WTC11 (cell line): ENCODE results near the gene CLASP1. TPM values are rescaled to one million over a fixed set of nuclear protein-coding genes. Genes with fewer than 3 reads are reported as not detected.

Experiments used
- ATAC-seq: fragments of 200-7000 bp; cut with Tn5 transposase; 2 replicates; pipeline ENCODE4 v1.10.0; 2021; ENCODE audit warnings: mild to moderate bottlenecking, moderate library complexity
- CTCF ChIA-PET: fragments of 300-600 bp; sonication (Branson Sonifier 250); formaldehyde crosslinking; loops from one replicate; lab custom pipeline; 2021; ENCODE audit warnings: antibody characterized with exemption; lab: Charles Lee
- POLR2A ChIA-PET: fragments of 350-600 bp; sonication (Branson Sonifier 250); formaldehyde crosslinking; loops from one replicate; lab custom pipeline; 2021; ENCODE audit warnings: antibody characterized with exemption; lab: Charles Lee
- DNase-seq: peaks from one replicate; pipeline ENCODE4 v3.0.0; 2021; ENCODE audit warnings: low spot score
- H3K27ac Mint-ChIP-seq: 2 replicates; pipeline ENCODE4 v1.8.0; 2021; ENCODE audit warnings: mixed read lengths
- H3K27me3 Mint-ChIP-seq: 2 replicates; pipeline ENCODE4 v1.8.0; 2021; ENCODE audit warnings: low read depth, mild to moderate bottlenecking, moderate library complexity, mixed read lengths
- H3K36me3 Mint-ChIP-seq: 2 replicates; pipeline ENCODE4 v1.8.0; 2021; ENCODE audit warnings: mixed read lengths
- H3K4me1 Mint-ChIP-seq: 2 replicates; pipeline ENCODE4 v1.8.0; 2022; ENCODE audit warnings: mixed read lengths
- H3K4me3 Mint-ChIP-seq: 2 replicates; pipeline ENCODE4 v1.8.0; 2021; ENCODE audit warnings: mild to moderate bottlenecking, moderate library complexity, mixed read lengths
- H3K9me3 Mint-ChIP-seq: 2 replicates; pipeline ENCODE4 v1.8.0; 2021; ENCODE audit warnings: mixed read lengths
- AR ChIP-seq: fragments of 250-450 bp; sonication (Bioruptor Pico); IDR thresholded peaks from 2 replicates; pipeline ENCODE4 v1.9.0; 2021; ENCODE audit warnings: mild to moderate bottlenecking
- ATF3 ChIP-seq: sonication (generic); formaldehyde crosslinking; conservative IDR thresholded peaks from 2 replicates; pipeline ENCODE4 v1.8.1; 2022; ENCODE audit warnings: mild to moderate bottlenecking, missing genetic modification reagents
- CTCF ChIP-seq: fragments of 200-600 bp; IDR thresholded peaks from 2 replicates; pipeline ENCODE4 v1.8.0; 2022; ENCODE audit warnings: antibody characterized with exemption
- ETV6 ChIP-seq: sonication (generic); formaldehyde crosslinking; IDR thresholded peaks from 2 replicates; pipeline ENCODE4 v1.8.1; 2022; ENCODE audit warnings: mild to moderate bottlenecking, missing genetic modification reagents
- GRHL2 ChIP-seq: fragments of 250-450 bp; sonication (Bioruptor Pico); IDR thresholded peaks from 2 replicates; pipeline ENCODE4 v1.8.0; 2022; ENCODE audit warnings: mild to moderate bottlenecking, moderate library complexity; ENCODE audit not compliant: insufficient replicate concordance, severe bottlenecking
- IRF2 ChIP-seq: sonication (generic); formaldehyde crosslinking; IDR thresholded peaks from 2 replicates; pipeline ENCODE4 v1.8.0; 2022; ENCODE audit warnings: low read depth, missing genetic modification reagents, borderline replicate concordance
- MYBL2 ChIP-seq: sonication (generic); formaldehyde crosslinking; IDR thresholded peaks from 2 replicates; pipeline ENCODE4 v1.8.1; 2023; ENCODE audit warnings: mild to moderate bottlenecking, moderate library complexity, missing genetic modification reagents
- NFATC4 ChIP-seq: fragments of 250-450 bp; sonication (Bioruptor Pico); IDR thresholded peaks from 2 replicates; pipeline ENCODE4 v1.9.0; 2021; ENCODE audit warnings: mild to moderate bottlenecking
- NR1H2 ChIP-seq: sonication (generic); formaldehyde crosslinking; IDR thresholded peaks from 2 replicates; pipeline ENCODE4 v1.9.0; 2021; ENCODE audit warnings: mild to moderate bottlenecking, moderate library complexity, missing genetic modification reagents
- SMAD3 ChIP-seq: sonication (generic); formaldehyde crosslinking; IDR thresholded peaks from 2 replicates; pipeline ENCODE4 v1.8.0; 2022; ENCODE audit warnings: missing genetic modification reagents, mild to moderate bottlenecking, borderline replicate concordance
- TEAD1 ChIP-seq: sonication (generic); formaldehyde crosslinking; IDR thresholded peaks from 2 replicates; pipeline ENCODE4 v1.8.0; 2022; ENCODE audit warnings: mild to moderate bottlenecking, missing genetic modification reagents
- ZMAT4 ChIP-seq: fragments of 250-450 bp; sonication (Bioruptor Pico); IDR thresholded peaks from 2 replicates; pipeline ENCODE4 v1.9.0; 2021; ENCODE audit warnings: mild to moderate bottlenecking
- ZNF416 ChIP-seq: fragments of 250-450 bp; sonication (Bioruptor Pico); IDR thresholded peaks from 2 replicates; pipeline ENCODE4 v1.9.0; 2021; ENCODE audit warnings: mild to moderate bottlenecking, inconsistent platforms
- ZNF425 ChIP-seq: fragments of 250-450 bp; sonication (Bioruptor Pico); conservative IDR thresholded peaks from 2 replicates; pipeline ENCODE4 v1.9.0; 2021; ENCODE audit warnings: mild to moderate bottlenecking
- ZNF512 ChIP-seq: sonication (generic); formaldehyde crosslinking; IDR thresholded peaks from 2 replicates; pipeline ENCODE4 v1.8.1; 2022; ENCODE audit warnings: missing genetic modification reagents, borderline replicate concordance
- total RNA-seq: library from RNA; stranded (reverse); gene quantifications from 3 replicates; pipeline ENCODE4 v1.2.3, GENCODE V29; 2021

Gene CLASP1
- total RNA-seq, 1 experiment from 2014 or later: 50.0 TPM

GRCh38 chr2:121450301-121450700 is 199.0 kb downstream of the CLASP1 start (continued):
- TF ChIP-seq ZNF425 (CRISPR knock-in tag) (no peak), ZNF416 (CRISPR knock-in tag) (no peak)

GRCh38 chr2:121446647-121447241 is 202.5 kb downstream of the CLASP1 start:
- H3K9me3 Mint-ChIP-seq: no peaks in the 10 kb centered on the region
- POLR2A ChIA-PET: no interaction called here
- H3K4me1 Mint-ChIP-seq: no peaks in the 10 kb centered on the region
- no peak for DNase-seq
- CTCF ChIA-PET: interaction anchor here (1.0 to 1.1 kb wide), 2 partner anchors 33 to 44 kb away, joined by 3 to 5 read pairs; no protein-coding TSS in a partner anchor
- no peaks in the 10 kb centered on the region for H3K27me3 Mint-ChIP-seq
- peaks cover 66% of the 10 kb centered on the region for H3K36me3 Mint-ChIP-seq
- H3K27ac Mint-ChIP-seq: peak overlapping the region; percentile 36
- ATAC-seq: no peak
- TF ChIP-seq GRHL2 (CRISPR knock-in tag) (no peak), ETV6 (CRISPR knock-in tag) (no peak), ZNF512 (CRISPR knock-in tag) (no peak), ATF3 (CRISPR knock-in tag) (no peak), NR1H2 (CRISPR knock-in tag) (no peak), AR (CRISPR knock-in tag) (no peak), ZMAT4 (CRISPR knock-in tag) (no peak), MYBL2 (CRISPR knock-in tag) (no peak), NFATC4 (no peak), IRF2 (CRISPR knock-in tag) (no peak), TEAD1 (CRISPR knock-in tag) (no peak), SMAD3 (CRISPR knock-in tag) (no peak), CTCF (no peak)
- no peak overlapping the region for H3K4me3 Mint-ChIP-seq
